ENCODE results near the gene KRT27. TPM values are rescaled to one million over a fixed set of nuclear protein-coding genes. Genes with fewer than 3 reads are reported as not detected.

Gene KRT27, protein sequence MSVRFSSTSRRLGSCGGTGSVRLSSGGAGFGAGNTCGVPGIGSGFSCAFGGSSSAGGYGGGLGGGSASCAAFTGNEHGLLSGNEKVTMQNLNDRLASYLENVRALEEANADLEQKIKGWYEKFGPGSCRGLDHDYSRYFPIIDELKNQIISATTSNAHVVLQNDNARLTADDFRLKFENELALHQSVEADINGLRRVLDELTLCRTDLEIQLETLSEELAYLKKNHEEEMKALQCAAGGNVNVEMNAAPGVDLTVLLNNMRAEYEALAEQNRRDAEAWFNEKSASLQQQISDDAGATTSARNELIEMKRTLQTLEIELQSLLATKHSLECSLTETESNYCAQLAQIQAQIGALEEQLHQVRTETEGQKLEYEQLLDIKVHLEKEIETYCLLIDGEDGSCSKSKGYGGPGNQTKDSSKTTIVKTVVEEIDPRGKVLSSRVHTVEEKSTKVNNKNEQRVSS
- total RNA-seq = not detected in 2 replicates
- not detected in 2 replicates for polyA plus RNA-seq
- not detected in 2 replicates for polyA plus RNA-seq (2011; cell fraction: cytosol; rRNA removed)
- polyA plus RNA-seq (2011; cell fraction: nucleus; rRNA removed) = not detected in 2 replicates
- not detected in 2 replicates for polyA plus RNA-seq (2012)
- not detected in 2 replicates for polyA minus RNA-seq
- not detected for polyA minus RNA-seq (2011; cell fraction: cytosol; rRNA and poly(A)+ RNA removed)
- polyA minus RNA-seq (2011; cell fraction: nucleus; rRNA and poly(A)+ RNA removed) = not detected in 2 replicates
- Bru-seq, nascent RNA = not detected
- not detected for BruChase-seq, experiment 1, labeled RNA remaining after a 6-hour chase
- not detected for BruChase-seq, experiment 2, labeled RNA remaining after a 2-hour chase
- long read RNA-seq = 0 reads

GRCh38 chr17:40782450-40782849 lies at the start of gene KRT27:
TSS of gene KRT27 (minus strand) at chr17:40782550. CDS start at chr17:40782493, 57 bp downstream.
- dilution Hi-C loops (cut with MboI; ENCODE audit: extremely low pct_ligation_motif_present, low sequenced_read_pairs) (no loop called here), intact Hi-C loops (cut with micrococcal nuclease) (no loop called here)
- Histone ChIP-seq H3K9ac (replicated peaks; ENCODE audit: extremely low read depth, insufficient read depth, low read length) (no peak within 1 kb of the TSS), H3K27ac (ENCODE audit: insufficient read depth, low read depth, low read length) (no peak within 1 kb of the TSS), H3K4me3 (replicated peaks in 1 of 3; ENCODE audit: insufficient read depth in 1 of 3, low read depth in 1 of 3, low read length in 3 of 3) (no peak within 1 kb of the TSS), H3K27me3 (ENCODE audit: control insufficient read depth in 2 of 2, insufficient read depth in 2 of 2, low read length in 2 of 2) (peaks cover 8 to 18% of the 10 kb centered on the region in 2 experiments), H3K36me3 (ENCODE audit: control insufficient read depth in 2 of 2, extremely low read depth in 1 of 2, insufficient read depth in 2 of 2, low read length in 2 of 2) (no peaks in the 10 kb centered on the region), H3K4me2 (ENCODE audit: insufficient read depth, low read length) (no peak within 1 kb of the TSS), H3K79me2 (ENCODE audit: control insufficient read depth, insufficient read depth, low read length) (no peaks in the 10 kb centered on the region), H4K20me1 (replicated peaks; ENCODE audit: control insufficient read depth, extremely low read depth, insufficient read depth, low read length) (no peaks in the 10 kb centered on the region), H3K9me3 (replicated peaks; ENCODE audit: control insufficient read depth, insufficient read depth, low read length) (no peaks in the 10 kb centered on the region), H2AFZ (ENCODE audit: low read depth, low read length) (no peak within 1 kb of the TSS), H3K9me1 (replicated peaks; ENCODE audit: control insufficient read depth, extremely low read depth, insufficient read depth, low read length) (no peaks in the 10 kb centered on the region), H3K4me1 (ENCODE audit: control insufficient read depth, extremely low read depth, insufficient read depth, low read length) (no peaks in the 10 kb centered on the region)
- no TSS peak for BruUV-seq (replicated peaks)
- ChIA-PET CTCF (no interaction called here), POLR2A (no interaction called here)
- DNase-seq (ENCODE audit: low read depth, low spot score) (no peak), FAIRE-seq (no peak)
- TF ChIP-seq FOS (IDR thresholded peaks at IDR 0.05; ENCODE audit: borderline replicate concordance, insufficient read depth, low read length) (no peak), CTCF (IDR thresholded peaks at IDR 0.05; ENCODE audit: extremely low read depth in 1 of 2, insufficient read depth in 1 of 2, low read depth in 1 of 2, low read length in 2 of 2) (no peak), MAX (IDR thresholded peaks at IDR 0.05; ENCODE audit: insufficient read depth, insufficient read length) (no peak), POLR2AphosphoS5 (IDR thresholded peaks at IDR 0.05; ENCODE audit: insufficient read depth, low read depth, low read length) (no peak), POLR2A (IDR thresholded peaks at IDR 0.05; ENCODE audit: low read depth, low read length) (no peak), JUN (IDR thresholded peaks at IDR 0.05; ENCODE audit: borderline replicate concordance, insufficient read depth, insufficient read length, low read depth) (no peak), EZH2 (IDR thresholded peaks at IDR 0.05; ENCODE audit: borderline replicate concordance, low read depth, low read length, severe bottlenecking) (no peak)
